Measurements from ENCODE around the gene IFNA4.

IFNA4 gene

DNA sequence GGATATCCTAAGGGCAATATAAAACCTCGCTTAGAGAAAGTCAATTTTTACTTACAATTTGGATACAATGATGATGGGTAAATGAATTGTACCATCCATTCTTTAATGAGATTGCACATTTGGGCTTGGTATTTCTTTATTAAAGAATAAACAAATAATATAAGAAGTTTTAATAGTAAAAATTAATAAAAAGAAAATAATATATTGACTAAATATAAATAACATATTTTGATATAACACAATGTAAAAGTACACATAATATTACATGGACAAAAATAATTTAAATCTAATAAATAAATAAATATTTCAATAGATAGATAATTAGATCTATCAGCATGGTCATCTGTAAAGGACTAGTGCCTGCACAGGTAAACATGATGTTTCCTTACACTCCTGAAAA is 21.9 kb downstream of the IFNA4 start:
- no peak for DNase-seq

DNA sequence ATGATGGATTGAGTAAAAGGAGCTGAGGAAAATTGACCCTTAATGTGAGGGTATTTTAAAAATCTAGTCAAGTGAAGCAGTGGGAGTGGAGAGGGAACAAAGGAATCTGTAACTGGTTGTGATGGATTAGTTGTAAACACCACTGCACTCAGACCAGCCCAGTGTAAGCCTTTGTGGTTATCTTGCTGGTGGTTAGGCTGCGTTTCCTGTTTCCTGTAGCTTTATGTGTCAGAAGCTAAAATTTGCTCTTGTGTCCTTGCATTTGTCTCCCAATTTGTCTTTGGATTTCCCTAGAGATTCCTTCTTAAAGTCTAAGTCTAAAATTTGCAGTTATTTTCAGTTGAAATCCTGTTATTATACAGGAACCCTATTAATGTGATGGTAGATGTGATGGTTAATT is 27.2 kb downstream of the IFNA4 start:
- peak; percentile 43 for DNase-seq

DNA sequence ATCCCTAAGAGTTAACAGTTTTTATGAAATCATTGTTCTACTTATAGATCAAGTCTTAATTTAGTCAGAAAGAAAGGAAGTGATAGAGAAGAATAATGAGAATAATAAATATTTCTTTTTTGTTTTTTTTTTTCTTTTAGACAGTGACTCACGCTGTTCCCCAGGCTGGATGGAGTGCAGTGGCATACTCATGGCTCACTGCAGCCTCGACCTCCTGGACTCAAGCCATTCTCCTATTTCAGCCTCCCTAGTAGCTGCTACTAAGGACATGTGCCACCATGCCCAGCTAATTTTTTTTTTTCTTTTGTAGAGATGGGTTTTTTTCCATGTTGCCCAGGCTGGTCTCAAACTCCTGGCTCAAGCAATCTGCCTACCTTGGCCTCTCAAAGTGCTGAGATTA is 31.9 kb downstream of the IFNA4 start:
- DNase-seq = no peak

DNA sequence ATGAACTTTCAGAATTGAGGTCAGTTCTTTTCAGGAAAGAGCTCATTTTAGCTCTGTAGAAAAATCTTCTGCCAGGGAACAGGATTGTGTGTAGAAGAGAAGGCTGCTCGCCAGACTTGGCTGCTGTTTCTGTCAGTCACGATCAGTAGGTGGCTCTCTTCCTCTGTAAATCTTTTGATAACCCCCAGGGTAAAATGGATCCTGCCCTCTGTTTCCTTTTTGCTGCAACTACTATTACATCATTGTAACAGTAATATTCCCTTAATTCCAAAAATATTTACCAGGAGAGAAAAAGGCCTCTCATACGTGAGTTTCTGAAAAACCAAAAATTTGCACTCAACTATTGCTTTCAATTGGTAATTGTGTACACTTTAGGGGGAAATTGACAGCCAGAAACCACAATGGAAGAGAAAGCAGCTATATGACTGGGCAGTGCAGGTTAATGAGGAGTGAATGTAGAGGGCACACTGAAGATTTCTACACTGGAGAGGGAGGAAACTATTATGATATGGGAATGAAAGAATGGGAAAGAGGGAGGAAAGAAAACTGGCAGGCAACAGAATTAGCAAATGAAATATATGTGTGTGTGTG is 33.3 kb downstream of the IFNA4 start:
- DNase-seq = peak; percentile 35

DNA sequence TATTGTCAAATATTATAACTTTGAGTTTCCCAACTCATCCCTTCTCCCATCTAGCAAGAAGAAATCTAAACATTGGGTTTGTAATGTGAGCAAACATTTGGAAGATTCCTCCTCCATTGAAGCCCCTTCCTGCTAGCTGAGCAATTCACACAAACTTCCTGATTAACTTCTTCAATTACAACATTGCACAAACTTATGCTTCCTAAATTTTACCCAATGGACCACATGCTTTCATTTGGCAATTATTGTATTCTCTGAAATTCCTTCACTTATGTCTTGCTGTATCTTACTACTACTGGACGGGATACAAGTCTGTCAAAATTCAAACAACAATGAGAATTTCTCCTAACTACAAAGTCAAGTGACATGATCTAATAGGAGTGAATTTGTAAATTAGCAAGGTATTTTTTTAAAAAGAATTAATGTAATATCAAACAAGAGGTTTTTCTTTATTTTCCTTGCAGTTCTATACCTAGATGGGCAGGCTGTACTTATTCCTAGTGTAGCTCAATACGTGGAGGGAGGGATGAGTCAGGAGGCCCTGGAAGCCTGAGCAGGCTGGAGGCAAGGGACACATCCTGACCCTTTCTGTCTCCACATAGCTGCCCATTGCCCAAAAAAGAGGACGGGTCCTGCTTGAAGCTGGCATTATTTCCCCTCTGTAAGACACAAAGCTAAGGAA is 33.9 kb downstream of the IFNA4 start:
- peak; percentile 67 for DNase-seq

DNA sequence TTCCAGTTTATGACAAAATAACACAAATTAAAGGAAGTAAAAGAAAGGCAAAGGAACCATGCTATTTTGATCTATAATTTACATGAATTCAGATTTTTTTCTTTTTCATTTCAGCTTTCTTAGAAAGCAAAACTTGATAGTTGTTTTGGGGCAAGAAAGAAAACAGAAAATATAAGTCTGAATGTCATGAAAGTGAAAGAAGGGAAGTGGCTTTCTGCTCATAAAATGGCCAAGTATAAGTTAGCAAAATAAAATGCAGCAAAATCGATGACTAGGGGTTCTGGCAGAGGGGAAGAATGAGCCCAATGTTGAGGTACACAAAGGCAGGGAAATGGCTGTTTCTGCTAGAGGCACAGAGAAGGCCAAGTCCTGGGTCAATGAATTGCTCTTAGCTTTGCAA is 42.8 kb downstream of the IFNA4 start:
- peak; percentile 63 for DNase-seq

DNA sequence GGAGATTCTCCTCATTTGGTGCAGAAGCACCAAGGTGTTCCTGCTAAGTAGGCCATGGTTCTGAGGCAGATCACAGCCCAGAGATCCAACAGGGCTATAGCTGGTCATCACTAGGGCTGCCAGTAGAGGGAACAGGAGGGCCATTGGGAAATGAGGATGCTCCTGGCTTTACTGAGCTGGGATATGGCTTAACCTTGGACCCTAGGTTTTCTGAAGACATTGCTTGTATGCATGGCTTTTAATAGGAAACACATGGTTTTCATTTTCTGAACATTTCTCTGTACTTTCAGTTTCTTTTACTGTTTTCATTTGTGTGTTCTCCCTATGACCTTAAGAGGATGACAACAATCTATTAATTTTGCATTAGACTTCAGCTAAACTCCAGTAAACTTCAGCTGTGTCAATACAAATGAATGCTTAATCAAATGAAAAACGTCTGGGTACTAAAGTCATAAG is 45.9 kb downstream of the IFNA4 start, which contains the start of gene IFNW1:
Gene IFNW1 (minus strand): TSS at position 406 of the 456 bp plus-strand sequence. CDS start 262 bp downstream, at position 144.
- DNase-seq = peak; percentile 42

DNA sequence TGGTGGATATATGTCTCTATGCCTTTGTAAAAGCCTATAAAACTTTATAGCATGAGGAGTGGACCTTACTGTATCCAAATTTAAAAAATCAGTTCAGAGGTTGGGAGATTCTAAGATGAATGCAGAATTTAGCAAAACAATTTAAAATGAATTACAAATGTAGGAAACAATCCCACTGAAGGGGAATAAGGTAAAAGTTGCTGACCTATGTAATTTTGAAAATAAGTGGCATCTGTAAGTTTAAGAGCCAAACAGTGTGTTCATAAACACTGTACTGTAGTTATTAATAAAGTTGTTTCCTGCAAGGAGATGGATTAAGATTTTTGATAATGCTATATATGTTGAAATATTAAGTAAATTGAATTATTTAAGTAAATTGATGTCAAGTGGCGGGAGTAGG is 50.4 kb downstream of the IFNA4 start:
- DNase-seq = no peak

All from inflammatory macrophage treated with lipopolysaccharide for 4 hours (primary cell).